COLO668 (cell line): ENCODE data around the gene AKT3.
"Not testable (repeated sequence)": the region's sequence is repeated elsewhere in the genome, so short reads cannot be mapped to it uniquely, and the experiment has no call there.

Experiments
- DNase-seq: peaks from one replicate; lab custom pipeline; 2025; ENCODE audit not compliant: unreplicated experiment; lab: John Stamatoyannopoulos, UW

Gene AKT3

GRCh38 chr1:243842161-243842560 lies 7.9 kb downstream of the AKT3 start:
- no peak for DNase-seq

GRCh38 chr1:243841507-243841906 lies 8.5 kb downstream of the AKT3 start:
- no peak for DNase-seq

- no peak for DNase-seq
Measured at GRCh38 chr1:243837907-243838535, 12.0 kb downstream of the AKT3 start.

- no peak for DNase-seq
Measured at GRCh38 chr1:243834130-243834529, 15.9 kb downstream of the AKT3 start.

GRCh38 chr1:243831463-243831862 lies 18.6 kb downstream of the AKT3 start:
- no peak for DNase-seq

- DNase-seq = no peak
Measured at GRCh38 chr1:243827206-243827605, 22.8 kb downstream of the AKT3 start.

GRCh38 chr1:243824907-243825306 lies 25.1 kb downstream of the AKT3 start:
- not testable (repeated sequence) for DNase-seq

GRCh38 chr1:243821177-243821680 lies 28.8 kb downstream of the AKT3 start:
- DNase-seq = no peak

GRCh38 chr1:243819438-243819839 lies 30.6 kb downstream of the AKT3 start:
- DNase-seq = no peak

GRCh38 chr1:243818978-243819377 lies 31.1 kb downstream of the AKT3 start:
- DNase-seq = no peak

GRCh38 chr1:243814718-243815117 lies 35.3 kb downstream of the AKT3 start:
- no peak for DNase-seq

- not testable (repeated sequence) for DNase-seq
Measured at GRCh38 chr1:243807346-243807745, 42.7 kb downstream of the AKT3 start.

- DNase-seq = no peak
Measured at GRCh38 chr1:243806310-243806709, 43.7 kb downstream of the AKT3 start.

GRCh38 chr1:243802736-243803135 lies 47.3 kb downstream of the AKT3 start:
- no peak for DNase-seq

- no peak for DNase-seq
Measured at GRCh38 chr1:243801378-243801777, 48.7 kb downstream of the AKT3 start.

GRCh38 chr1:243799908-243800307 lies 50.1 kb downstream of the AKT3 start:
- no peak for DNase-seq

GRCh38 chr1:243798726-243799125 lies 51.3 kb downstream of the AKT3 start:
- no peak for DNase-seq

- no peak for DNase-seq
Measured at GRCh38 chr1:243796016-243796415, 54.0 kb downstream of the AKT3 start.

GRCh38 chr1:243793298-243793697 lies 56.7 kb downstream of the AKT3 start:
- no peak for DNase-seq

- DNase-seq = no peak
Measured at GRCh38 chr1:243792891-243793290, 57.2 kb downstream of the AKT3 start.

- DNase-seq = no peak
Measured at GRCh38 chr1:243792401-243792800, 57.6 kb downstream of the AKT3 start.

- no peak for DNase-seq
Measured at GRCh38 chr1:243791586-243792267, 58.3 kb downstream of the AKT3 start.

- DNase-seq = no peak
Measured at GRCh38 chr1:243790404-243790803, 59.6 kb downstream of the AKT3 start.
